CD8-positive, alpha-beta memory T cell (primary cell): ENCODE data around the gene PCGF1. TPM values are rescaled to one million over a fixed set of nuclear protein-coding genes. Genes with fewer than 3 reads are reported as not detected.

ENCODE experiments used
- CTCF ChIA-PET: fragments of 350-600 bp; sonication (Branson Sonifier 250); formaldehyde crosslinking; loops from one replicate; lab custom pipeline; 2021; ENCODE audit warnings: antibody characterized with exemption; lab: Charles Lee
- POLR2A ChIA-PET: fragments of 350-600 bp; sonication (Branson Sonifier 250); formaldehyde crosslinking; loops from one replicate; lab custom pipeline; 2021; ENCODE audit warnings: antibody characterized with exemption; lab: Charles Lee
- DNase-seq, 5 donors: peaks; one replicate each; pipeline versions ENCODE4 v3.0.0 to v3.0.0-alpha.2; 2020 to 2022; ENCODE audit warnings: mixed read lengths in 1 of 5
- H3K27ac ChIP-seq: one replicate; pipeline ENCODE4 v1.7.0; 2013; ENCODE audit warnings: low read depth, mild to moderate bottlenecking, low read length, moderate library complexity
- H3K27me3 ChIP-seq: 2 replicates; pipeline ENCODE4 v1.7.0; 2013; ENCODE audit warnings: low read length, mild to moderate bottlenecking; ENCODE audit not compliant: insufficient read depth, poor library complexity, severe bottlenecking
- H3K36me3 ChIP-seq: 2 replicates; pipeline ENCODE4 v1.7.0; 2013; ENCODE audit warnings: mild to moderate bottlenecking, low read length, moderate library complexity; ENCODE audit not compliant: insufficient read depth
- H3K4me1 ChIP-seq: 2 replicates; pipeline ENCODE4 v1.7.0; 2013; ENCODE audit warnings: mild to moderate bottlenecking, low read length, moderate library complexity; ENCODE audit not compliant: insufficient read depth
- H3K4me3 ChIP-seq: 2 replicates; pipeline ENCODE4 v1.7.0; 2013; ENCODE audit warnings: mild to moderate bottlenecking, low read length
- H3K9me3 ChIP-seq: 2 replicates; pipeline ENCODE4 v1.7.0; 2013; ENCODE audit warnings: mild to moderate bottlenecking, low read length
- H3K27ac Mint-ChIP-seq, 8 donors: one replicate each; pipeline ENCODE4 v1.8.0; 2020 to 2021; ENCODE audit warnings: mixed read lengths in 8 of 8, mild to moderate bottlenecking in 6 of 8, inconsistent platforms in 3 of 8, moderate library complexity in 3 of 8
- H3K27me3 Mint-ChIP-seq, 2 donors: one replicate each; pipeline ENCODE4 v1.8.0; 2020 to 2021; ENCODE audit warnings: mixed read lengths in 2 of 2, mild to moderate bottlenecking in 1 of 2, moderate library complexity in 1 of 2
- H3K36me3 Mint-ChIP-seq, 3 donors: one replicate each; pipeline ENCODE4 v1.8.0; 2020 to 2021; ENCODE audit warnings: mixed read lengths in 3 of 3, inconsistent platforms in 1 of 3, mild to moderate bottlenecking in 1 of 3
- H3K4me1 Mint-ChIP-seq, 3 donors: one replicate each; pipeline ENCODE4 v1.8.0; 2020 to 2021; ENCODE audit warnings: mixed read lengths in 3 of 3, inconsistent platforms in 1 of 3, mild to moderate bottlenecking in 1 of 3
- H3K4me3 Mint-ChIP-seq, 7 donors: one replicate each; pipeline ENCODE4 v1.8.0; 2020 to 2021; ENCODE audit warnings: mixed read lengths in 7 of 7, mild to moderate bottlenecking in 6 of 7, moderate library complexity in 4 of 7, inconsistent platforms in 2 of 7
- H3K9me3 Mint-ChIP-seq, 5 donors: one replicate each; pipeline ENCODE4 v1.8.0; 2020 to 2022; ENCODE audit warnings: mixed read lengths in 5 of 5, mild to moderate bottlenecking in 3 of 5, moderate library complexity in 2 of 5, inconsistent platforms in 1 of 5
- polyA plus RNA-seq: library from polyadenylated mRNA; unstranded; fragments of 300-500 nt; fragmentation: Illumina TruSeq; gene quantifications from one replicate; pipeline ENCODE4 v1.2.3, GENCODE V29; 2021
- total RNA-seq, 2 experiments: library from RNA; stranded (reverse); gene quantifications; one replicate each; pipeline ENCODE4 v1.2.3, GENCODE V29; 2021

The PCGF1 gene
- total and polyA plus RNA-seq, 3 experiments from 2014 or later, result 17.2 to 38.7 (median 29.6) TPM

DNA sequence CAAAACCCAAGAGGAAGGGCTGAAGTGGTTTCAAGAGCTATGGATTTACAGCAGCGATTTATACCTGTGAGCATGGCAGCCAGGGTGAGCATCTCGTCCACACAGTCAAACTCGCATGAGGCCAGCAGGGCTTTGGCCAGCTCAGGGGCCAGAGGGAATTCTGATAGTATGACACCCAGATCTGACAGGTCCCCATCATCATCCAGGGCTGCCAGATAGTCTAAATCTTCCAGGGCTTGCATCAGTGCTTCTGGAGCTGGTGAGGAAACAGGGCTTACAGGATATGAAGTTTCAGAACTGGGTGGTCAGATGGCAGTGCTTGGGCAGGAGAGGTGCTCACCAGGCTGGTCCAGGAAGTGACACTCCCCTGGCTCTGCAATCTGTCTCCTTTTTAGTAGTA, 15.0 kb upstream of the PCGF1 start:
- POLR2A ChIA-PET, result interaction anchor here (0.6 to 0.8 kb wide), 2 partner anchors 8 to 59 kb away, joined by 3 to 6 read pairs; no protein-coding TSS in a partner anchor
- CTCF ChIA-PET, result interaction anchor here (1.2 kb wide), 1 partner anchor 40 kb away, joined by 3 read pairs; the partner anchor contains the start of genes CCDC142 and TTC31
- H3K4me3 ChIP-seq, result no peak overlapping the region
- H3K4me1 Mint-ChIP-seq, result peaks cover 3 to 6% (median 4%) of the 10 kb centered on the region in 3 donors
- H3K9me3 Mint-ChIP-seq, result no peaks in the 10 kb centered on the region
- DNase-seq, result no peak
- no peaks in the 10 kb centered on the region for H3K9me3 ChIP-seq
- peaks cover 10 to 17% (median 15%) of the 10 kb centered on the region in 3 donors for H3K36me3 Mint-ChIP-seq
- H3K27ac Mint-ChIP-seq, result no peak overlapping the region
- no peak overlapping the region for H3K27ac ChIP-seq
- peaks cover 32% of the 10 kb centered on the region for H3K27me3 ChIP-seq
- peaks cover 31 to 34% of the 10 kb centered on the region in 2 donors for H3K27me3 Mint-ChIP-seq
- H3K4me1 ChIP-seq, result no peaks in the 10 kb centered on the region
- H3K4me3 Mint-ChIP-seq, result no peak overlapping the region
- peaks cover 12% of the 10 kb centered on the region for H3K36me3 ChIP-seq

DNA sequence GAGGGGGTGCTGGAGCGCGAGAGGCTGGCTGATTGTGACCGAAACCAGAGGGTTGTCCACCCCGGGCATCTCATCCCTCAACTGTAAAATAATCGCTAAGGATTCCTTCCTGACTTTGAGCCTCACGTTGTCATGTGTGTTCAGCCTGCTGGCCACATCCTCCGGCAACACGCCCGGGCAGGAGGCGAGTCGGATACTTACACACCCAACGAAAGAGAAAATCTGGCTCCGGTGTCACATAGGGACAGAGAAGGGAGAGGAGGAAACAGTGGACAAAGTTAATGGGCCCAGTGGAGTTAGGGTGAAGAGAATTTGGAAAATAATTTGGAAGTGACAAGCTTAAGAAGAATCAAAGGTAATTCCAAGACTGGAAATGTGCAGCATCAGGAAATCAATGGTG, 9.2 kb upstream of the PCGF1 start:
- peaks cover 15 to 32% (median 18%) of the 10 kb centered on the region in 3 donors for H3K4me1 Mint-ChIP-seq
- H3K4me3 Mint-ChIP-seq, result peak overlapping the region; percentile 66 to 84 (median 74)
- ChIA-PET POLR2A (interaction anchor here (1.0 kb wide), 2 partner anchors 9 to 10 kb away, joined by 3 read pairs; partner anchors contain the start of gene PCGF1), CTCF (interaction anchor here (2.0 kb wide), 1 partner anchor 34 kb away, joined by 6 read pairs; the partner anchor contains the start of genes CCDC142 and TTC31)
- no peaks in the 10 kb centered on the region for H3K36me3 Mint-ChIP-seq
- H3K36me3 ChIP-seq, result no peaks in the 10 kb centered on the region
- H3K27ac Mint-ChIP-seq, result peak overlapping the region in 2 of 8 donors; percentile 51 to 61
- no peaks in the 10 kb centered on the region for H3K9me3 ChIP-seq
- H3K4me1 ChIP-seq, result peaks cover 33% of the 10 kb centered on the region
- no peak for DNase-seq
- peaks cover 76% of the 10 kb centered on the region for H3K27me3 ChIP-seq
- no peaks in the 10 kb centered on the region for H3K9me3 Mint-ChIP-seq
- peaks cover 58 to 75% of the 10 kb centered on the region in 2 donors for H3K27me3 Mint-ChIP-seq
- no peak overlapping the region for H3K27ac ChIP-seq
- H3K4me3 ChIP-seq, result no peak overlapping the region

DNA sequence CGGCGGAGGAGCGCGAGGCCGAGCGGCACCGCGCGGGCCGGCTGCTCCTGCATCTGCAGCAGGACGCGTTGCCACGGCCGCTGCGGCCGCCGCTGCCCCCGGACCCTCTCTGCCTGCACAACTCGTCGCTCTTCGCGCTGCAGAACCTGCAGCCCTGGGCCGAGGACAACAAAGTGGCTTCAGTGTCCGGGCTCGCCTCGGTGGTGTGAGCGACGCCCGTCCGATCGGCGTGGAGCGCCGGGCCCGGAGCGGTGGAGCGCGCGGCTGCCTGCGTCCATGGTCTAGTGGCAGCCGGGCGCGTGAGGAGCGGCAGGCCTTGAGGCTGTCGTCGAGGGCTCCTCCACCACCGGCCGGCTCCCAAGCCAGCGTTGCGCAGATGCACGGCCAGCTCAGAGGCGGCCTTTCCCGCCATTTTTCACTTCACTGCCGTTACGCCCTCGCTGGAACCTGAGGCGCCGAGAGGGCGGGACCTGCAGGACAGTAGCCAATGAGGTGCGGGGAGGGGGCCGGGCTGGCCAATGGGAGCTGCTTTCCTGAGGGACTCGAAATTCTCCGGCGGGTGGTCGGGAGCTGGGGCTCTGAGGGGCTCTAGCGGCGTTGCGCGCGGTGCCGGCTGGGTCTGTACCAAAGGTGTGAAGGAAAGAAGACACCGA, 8.6 kb upstream of the PCGF1 start:
- Mint-ChIP-seq H3K4me3 (peak overlapping the region in 6 of 7 donors; percentile 66 to 86 (median 74)), H3K4me1 (peaks cover 15 to 32% (median 18%) of the 10 kb centered on the region in 3 donors), H3K27ac (peak overlapping the region in 1 of 8 donors; percentile 61), H3K36me3 (no peaks in the 10 kb centered on the region), H3K9me3 (no peaks in the 10 kb centered on the region), H3K27me3 (peaks cover 61 to 79% of the 10 kb centered on the region in 2 donors)
- peak; percentile 28 to 78 (median 62) for DNase-seq
- H3K4me3 ChIP-seq, result no peak overlapping the region
- ChIA-PET POLR2A (interaction anchor here (1.0 kb wide), 2 partner anchors 9 to 10 kb away, joined by 3 read pairs; partner anchors contain the start of gene PCGF1), CTCF (interaction anchor here (2.0 kb wide), 1 partner anchor 33 kb away, joined by 6 read pairs; the partner anchor contains the start of genes CCDC142 and TTC31)
- H3K4me1 ChIP-seq, result peaks cover 33% of the 10 kb centered on the region
- H3K9me3 ChIP-seq, result no peaks in the 10 kb centered on the region
- no peaks in the 10 kb centered on the region for H3K36me3 ChIP-seq
- H3K27me3 ChIP-seq, result peaks cover 76% of the 10 kb centered on the region
- H3K27ac ChIP-seq, result no peak overlapping the region

DNA sequence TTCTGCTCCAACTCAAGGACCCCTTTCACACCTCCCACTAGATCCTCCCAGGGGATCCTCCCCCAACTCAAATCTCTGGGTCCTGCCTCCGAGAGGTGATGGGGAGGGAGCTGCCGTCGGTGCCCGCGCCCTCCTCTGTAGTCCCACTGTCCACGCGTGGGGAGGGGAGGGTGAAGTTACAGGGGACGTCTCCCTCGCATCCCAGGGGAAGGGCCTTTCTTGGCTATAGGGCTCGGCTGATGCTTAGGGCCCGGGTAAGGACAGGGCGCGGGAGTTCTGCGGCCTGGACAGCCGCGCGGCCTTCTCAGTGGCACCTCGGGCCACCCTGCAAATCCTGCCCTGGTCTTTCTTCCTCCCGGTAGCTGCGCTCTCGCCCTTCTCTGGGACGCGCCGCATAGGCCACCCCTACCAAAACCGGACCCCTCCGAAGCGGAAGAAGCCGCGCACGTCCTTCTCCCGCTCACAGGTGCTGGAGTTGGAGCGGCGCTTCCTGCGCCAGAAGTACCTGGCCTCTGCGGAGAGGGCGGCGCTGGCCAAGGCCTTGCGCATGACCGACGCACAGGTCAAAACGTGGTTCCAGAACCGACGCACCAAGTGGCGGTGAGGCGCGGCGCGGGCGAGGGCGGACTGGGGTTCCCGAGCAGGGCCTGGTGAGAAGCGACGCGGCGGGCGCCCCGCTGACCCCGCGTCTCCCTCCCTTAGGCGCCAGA, 7.9 kb upstream of the PCGF1 start:
- H3K9me3 Mint-ChIP-seq, result no peaks in the 10 kb centered on the region
- peaks cover 73% of the 10 kb centered on the region for H3K27me3 ChIP-seq
- no peak overlapping the region for H3K27ac ChIP-seq
- no peaks in the 10 kb centered on the region for H3K9me3 ChIP-seq
- H3K36me3 Mint-ChIP-seq, result no peaks in the 10 kb centered on the region
- DNase-seq, result peak in 1 of 5 donors; percentile 15
- H3K36me3 ChIP-seq, result no peaks in the 10 kb centered on the region
- ChIA-PET POLR2A (interaction anchor here (1.0 kb wide), 1 partner anchor 9 kb away, joined by 3 read pairs; no protein-coding TSS in a partner anchor), CTCF (interaction anchor here (1.6 kb wide), 1 partner anchor 15 kb away, joined by 3 read pairs; no protein-coding TSS in a partner anchor)
- H3K27me3 Mint-ChIP-seq, result peaks cover 66 to 77% of the 10 kb centered on the region in 2 donors
- peak overlapping the region in 6 of 7 donors; percentile 60 to 85 (median 70) for H3K4me3 Mint-ChIP-seq
- peak overlapping the region in 1 of 8 donors; percentile 47 for H3K27ac Mint-ChIP-seq
- no peak overlapping the region for H3K4me3 ChIP-seq
- peaks cover 33% of the 10 kb centered on the region for H3K4me1 ChIP-seq
- H3K4me1 Mint-ChIP-seq, result peaks cover 15 to 32% (median 18%) of the 10 kb centered on the region in 3 donors

DNA sequence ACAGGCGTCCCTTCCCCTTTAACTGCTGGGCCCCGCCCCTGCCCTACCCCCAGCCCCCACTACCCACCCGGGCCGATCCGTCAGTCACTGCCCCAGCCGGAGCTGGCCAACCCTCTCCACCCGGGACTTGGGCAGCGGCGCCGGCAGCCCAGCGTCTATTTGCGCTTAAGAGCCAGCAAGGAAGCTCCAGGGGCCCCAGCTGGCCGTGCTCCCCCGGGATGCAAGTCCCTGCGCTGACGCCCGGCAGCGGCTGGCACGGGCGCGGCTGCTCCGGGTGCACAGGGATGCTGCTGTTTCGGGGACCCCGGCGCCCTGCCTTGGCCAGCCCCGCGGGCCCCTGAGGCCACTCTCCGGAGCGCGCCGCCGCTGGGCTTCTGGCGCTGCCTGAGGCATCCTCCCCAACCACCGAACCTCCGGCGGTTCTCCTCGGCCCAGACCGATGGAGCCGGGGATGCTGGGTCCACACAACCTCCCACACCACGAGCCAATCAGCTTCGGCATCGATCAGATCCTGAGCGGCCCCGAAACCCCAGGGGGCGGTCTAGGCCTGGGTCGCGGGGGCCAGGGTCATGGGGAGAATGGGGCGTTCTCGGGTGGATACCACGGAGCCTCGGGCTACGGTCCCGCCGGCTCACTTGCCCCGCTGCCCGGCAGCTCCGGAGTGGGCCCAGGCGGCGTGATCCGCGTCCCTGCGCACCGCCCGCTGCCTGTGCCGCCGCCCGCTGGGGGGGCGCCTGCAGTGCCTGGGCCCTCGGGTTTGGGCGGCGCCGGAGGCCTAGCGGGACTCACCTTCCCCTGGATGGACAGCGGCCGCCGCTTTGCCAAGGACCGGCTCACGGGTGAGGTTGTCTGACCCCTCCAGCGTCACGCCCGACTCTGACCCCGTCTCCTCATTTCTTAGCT, 7.1 kb upstream of the PCGF1 start, which contains the start of gene TLX2:
Gene TLX2 (plus strand): TSS at position 83 of the 903 bp plus-strand sequence. CDS start 357 bp downstream, at position 440.
- Histone ChIP-seq H3K9me3 (no peaks in the 10 kb centered on the region), H3K4me1 (peaks cover 33% of the 10 kb centered on the region), H3K27me3 (peaks cover 66% of the 10 kb centered on the region), H3K4me3 (no peak within 1 kb of the TSS), H3K36me3 (no peaks in the 10 kb centered on the region), H3K27ac (no peak within 1 kb of the TSS)
- H3K27ac Mint-ChIP-seq, result peak within 1 kb of the TSS in 1 of 8 donors; percentile 29
- ChIA-PET CTCF (interaction anchor here (1.6 kb wide), 1 partner anchor 14 kb away, joined by 3 read pairs; no protein-coding TSS in a partner anchor), POLR2A (no interaction called here)
- peaks cover 15 to 32% (median 18%) of the 10 kb centered on the region in 3 donors for H3K4me1 Mint-ChIP-seq
- peaks cover 60 to 74% of the 10 kb centered on the region in 2 donors for H3K27me3 Mint-ChIP-seq
- DNase-seq, result peak in 1 of 5 donors; percentile 18
- H3K9me3 Mint-ChIP-seq, result no peaks in the 10 kb centered on the region
- no peaks in the 10 kb centered on the region for H3K36me3 Mint-ChIP-seq
- peak within 1 kb of the TSS; percentile 48 to 85 (median 68) for H3K4me3 Mint-ChIP-seq

DNA sequence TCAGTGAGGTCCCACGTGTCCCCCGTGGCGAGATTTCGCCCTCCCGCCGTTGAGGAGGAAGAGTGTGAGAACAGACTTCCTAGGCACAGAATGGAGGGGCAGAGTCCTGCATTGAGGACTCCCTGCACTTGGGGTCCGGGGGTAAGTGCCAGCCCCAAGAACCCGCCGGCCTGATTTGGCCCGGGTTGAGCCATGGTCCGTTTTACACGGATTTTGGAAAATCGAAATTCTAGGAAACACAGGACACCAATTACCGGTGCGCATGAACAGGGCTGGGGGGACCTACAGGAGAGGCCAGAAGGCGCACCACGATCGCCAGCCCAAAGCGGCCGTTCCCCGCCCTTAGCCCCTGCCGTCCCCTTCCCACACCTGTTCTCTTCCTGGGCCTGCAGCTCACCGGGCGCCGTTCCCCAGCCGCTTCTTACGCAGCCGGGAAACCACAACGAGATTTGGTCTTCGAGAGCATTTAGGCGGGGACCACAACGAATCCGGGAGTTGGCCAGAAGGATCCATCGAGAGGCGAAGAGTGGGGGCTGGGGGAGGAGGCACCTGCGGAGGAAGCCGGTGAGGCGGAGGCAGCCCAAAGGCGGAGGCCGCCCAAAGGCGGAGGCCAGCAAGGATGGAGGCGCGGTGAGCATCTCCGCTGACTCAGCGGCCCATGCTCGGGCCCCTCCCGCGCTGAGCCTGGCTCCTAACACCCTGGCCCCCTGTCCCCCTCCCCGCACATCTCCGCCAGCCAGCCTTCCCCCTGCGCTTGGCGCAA, 6.3 kb upstream of the PCGF1 start:
- Histone ChIP-seq H3K27me3 (peaks cover 58% of the 10 kb centered on the region), H3K36me3 (no peaks in the 10 kb centered on the region), H3K4me3 (no peak overlapping the region), H3K27ac (no peak overlapping the region), H3K9me3 (no peaks in the 10 kb centered on the region), H3K4me1 (peaks cover 33% of the 10 kb centered on the region)
- Mint-ChIP-seq H3K36me3 (no peaks in the 10 kb centered on the region), H3K27me3 (peaks cover 51 to 67% of the 10 kb centered on the region in 2 donors), H3K9me3 (no peaks in the 10 kb centered on the region), H3K4me1 (peaks cover 17 to 34% (median 18%) of the 10 kb centered on the region in 3 donors), H3K27ac (peak overlapping the region in 1 of 8 donors; percentile 29), H3K4me3 (peak overlapping the region; percentile 41 to 82 (median 48))
- peak in 2 of 5 donors; percentile 7 to 25 for DNase-seq
- CTCF ChIA-PET, result interaction anchor here (1.6 kb wide), 1 partner anchor 13 kb away, joined by 3 read pairs; no protein-coding TSS in a partner anchor
- POLR2A ChIA-PET, result interaction anchor here (1.5 kb wide), 1 partner anchor 10 kb away, joined by 7 read pairs; no protein-coding TSS in a partner anchor
